NCI-H1417 (cell line): ENCODE results near the gene CBLC.
A peak's percentile ranks its signal among the peaks of the same experiment; 100 is the strongest.
"Not testable (repeated sequence)": the region's sequence is repeated elsewhere in the genome, so short reads cannot be mapped to it uniquely, and the experiment has no call there.

Source experiments
- DNase-seq, 3 experiments: peaks; one replicate each; lab custom pipeline; 2025; lab: John Stamatoyannopoulos, UW

Gene CBLC

GRCh38 chr19:44819246-44819832 lies 41.6 kb downstream of the CBLC start:
- no peak for DNase-seq

- DNase-seq: no peak
These were observed 43.2 kb downstream of the CBLC start for GRCh38 chr19:44820648-44821609.

DNA sequence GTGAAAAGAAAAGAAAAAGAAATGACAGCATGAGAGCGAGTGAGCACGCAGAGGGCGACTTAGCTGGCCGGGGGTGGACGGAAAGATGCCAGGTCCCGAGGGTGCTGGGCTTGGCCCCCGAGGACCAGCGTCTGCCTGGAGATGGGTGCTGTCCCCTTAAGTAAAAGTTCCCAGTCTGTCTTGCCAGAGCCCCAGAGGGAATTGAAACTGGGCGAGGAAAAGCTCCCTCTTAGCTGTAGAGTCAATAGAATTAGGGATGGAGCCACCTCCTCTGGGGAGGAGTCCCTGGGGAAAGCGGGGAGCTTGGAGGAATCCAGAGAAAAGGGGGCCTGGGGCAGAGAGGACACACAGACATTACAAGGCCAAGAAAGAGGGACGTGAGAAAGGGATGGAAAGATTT lies 44.5 kb downstream of the CBLC start:
- DNase-seq: no peak

GRCh38 chr19:44822670-44823372 lies 45.1 kb downstream of the CBLC start:
- peak in 1 of 3 experiments; percentile 27 for DNase-seq

GRCh38 chr19:44823373-44823698 lies 45.6 kb downstream of the CBLC start:
- DNase-seq: peak in 1 of 3 experiments; percentile 27

GRCh38 chr19:44824761-44825160 lies 47.1 kb downstream of the CBLC start:
- DNase-seq: peak in 2 of 3 experiments; percentile 25 to 76

DNA sequence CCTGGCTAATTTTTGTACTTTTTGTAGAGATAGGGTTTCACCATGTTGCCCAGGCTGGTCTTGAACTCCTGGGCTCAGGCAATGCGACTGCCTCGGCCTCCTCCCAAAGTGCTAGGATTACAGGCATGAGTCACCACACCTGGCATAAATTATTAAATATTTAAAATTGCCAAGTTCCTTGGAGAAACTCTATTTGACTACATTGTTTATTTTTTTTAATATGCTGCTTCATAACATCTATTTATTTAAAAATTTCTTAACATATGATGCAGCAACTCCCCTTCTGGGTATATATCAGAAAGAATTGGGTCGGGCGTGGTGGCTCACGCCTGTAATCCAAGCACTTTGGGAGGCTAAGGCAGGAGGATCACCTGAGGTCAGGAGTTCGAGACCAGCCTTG lies 55.2 kb downstream of the CBLC start:
- DNase-seq: not testable (repeated sequence)

GRCh38 chr19:44834399-44834798 lies 56.7 kb downstream of the CBLC start:
- not testable (repeated sequence) for DNase-seq

- no peak for DNase-seq
These were observed 61.6 kb downstream of the CBLC start for GRCh38 chr19:44839276-44839675.

GRCh38 chr19:44840811-44841210 lies 63.1 kb downstream of the CBLC start:
- no peak for DNase-seq

GRCh38 chr19:44841231-44841630 lies 63.5 kb downstream of the CBLC start:
- DNase-seq: no peak

DNA sequence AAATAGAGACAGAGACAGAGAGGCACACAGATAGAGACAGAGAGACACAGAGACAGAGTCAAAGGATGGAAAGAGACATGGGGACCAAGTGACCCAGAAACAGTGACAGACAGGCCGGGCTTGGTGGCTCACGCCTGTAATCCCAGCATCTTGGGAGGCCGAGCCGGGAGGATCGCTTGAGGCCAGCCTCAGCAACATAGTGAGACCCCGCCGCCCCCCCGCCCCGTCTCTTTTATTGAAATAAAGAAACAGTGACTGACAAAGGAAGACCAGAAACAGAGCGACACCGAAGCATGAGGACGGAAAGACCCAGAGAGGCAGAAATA lies 67.6 kb downstream of the CBLC start:
- DNase-seq: no peak

GRCh38 chr19:44845612-44846454 lies 68.1 kb downstream of the CBLC start, which contains the start of gene NECTIN2:
Gene NECTIN2, plus strand, starts transcription at chr19:44846297. Its CDS starts 229 bp downstream, at chr19:44846526.
- DNase-seq: peak; percentile 83 to 95 (median 89)

DNA sequence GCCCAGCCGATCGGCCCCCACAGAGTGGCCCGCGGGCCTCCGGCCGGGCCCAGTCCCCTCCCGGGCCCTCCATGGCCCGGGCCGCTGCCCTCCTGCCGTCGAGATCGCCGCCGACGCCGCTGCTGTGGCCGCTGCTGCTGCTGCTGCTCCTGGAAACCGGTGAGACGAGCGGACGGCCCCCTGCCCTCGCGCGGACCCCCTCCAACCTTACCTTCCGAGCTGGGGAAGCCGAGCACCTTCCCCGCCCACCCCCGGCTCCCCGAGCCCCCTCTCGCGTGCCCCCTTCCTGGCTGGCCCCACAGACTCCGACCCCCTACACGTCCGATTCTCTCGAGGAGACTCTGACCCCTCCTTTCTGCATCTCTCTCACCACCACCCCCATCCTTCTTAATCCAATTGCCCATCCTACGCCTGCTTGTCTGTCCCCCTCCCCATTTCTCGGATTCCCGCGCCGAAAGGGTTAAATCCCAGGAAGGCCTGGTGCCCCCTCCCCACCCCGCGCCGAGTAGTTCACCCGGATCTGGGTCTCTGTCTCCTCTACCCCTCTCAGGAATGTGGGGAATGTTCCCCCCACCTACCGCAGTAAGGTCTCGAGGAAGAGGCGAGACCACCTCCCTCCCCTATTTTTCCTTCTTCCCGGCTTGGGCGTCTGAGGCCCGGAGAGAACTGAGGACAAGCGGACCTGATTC lies 68.9 kb downstream of the CBLC start:
- DNase-seq: peak in 2 of 3 experiments; percentile 13 to 49

DNA sequence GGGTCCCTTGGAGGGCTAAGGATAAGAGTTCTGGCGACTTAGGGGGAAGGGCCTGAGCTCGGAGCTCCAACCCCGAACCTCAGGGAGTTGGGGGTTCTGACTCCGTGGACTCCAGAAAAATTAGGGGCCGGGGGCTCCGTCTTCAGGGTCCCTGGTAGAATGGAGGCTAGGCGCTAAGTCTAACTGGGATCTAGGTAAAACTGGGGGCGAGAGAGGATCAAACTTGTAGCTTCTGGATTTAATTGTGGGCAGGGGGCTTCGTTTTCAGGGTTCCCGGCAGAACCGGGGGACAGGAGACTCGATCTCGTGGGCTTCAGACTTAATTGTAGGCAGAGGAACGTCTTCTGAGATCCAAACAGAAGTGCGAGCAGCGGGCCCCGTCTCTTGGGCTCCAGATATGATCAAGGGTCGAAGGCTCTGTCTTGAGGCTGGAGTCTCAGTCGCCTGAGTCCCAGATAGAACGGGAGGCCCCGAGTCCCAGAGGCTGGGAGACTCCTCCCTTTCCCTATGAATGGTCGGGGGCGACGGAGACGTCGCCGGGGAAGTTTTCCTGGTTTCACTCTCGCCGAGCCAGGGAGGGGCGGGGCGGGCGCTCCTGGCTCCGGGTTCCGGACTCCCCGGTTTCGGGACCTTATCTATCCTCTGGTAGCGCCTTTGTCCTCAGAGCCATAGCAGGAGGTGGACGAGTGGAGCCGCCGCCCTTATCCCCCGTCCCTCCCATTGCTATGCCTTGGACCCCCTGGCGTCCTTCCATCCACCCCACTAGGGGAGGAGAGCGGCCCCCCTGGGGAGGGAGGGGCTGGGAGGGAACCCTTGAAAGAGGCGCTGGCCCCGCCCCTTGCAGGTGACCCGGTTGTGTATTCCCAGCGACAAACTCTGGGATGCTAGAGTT lies 69.7 kb downstream of the CBLC start:
- peak in 2 of 3 experiments; percentile 66 to 71 for DNase-seq

GRCh38 chr19:44848036-44848811 lies 70.5 kb downstream of the CBLC start:
- peak in 2 of 3 experiments; percentile 47 to 65 for DNase-seq

DNA sequence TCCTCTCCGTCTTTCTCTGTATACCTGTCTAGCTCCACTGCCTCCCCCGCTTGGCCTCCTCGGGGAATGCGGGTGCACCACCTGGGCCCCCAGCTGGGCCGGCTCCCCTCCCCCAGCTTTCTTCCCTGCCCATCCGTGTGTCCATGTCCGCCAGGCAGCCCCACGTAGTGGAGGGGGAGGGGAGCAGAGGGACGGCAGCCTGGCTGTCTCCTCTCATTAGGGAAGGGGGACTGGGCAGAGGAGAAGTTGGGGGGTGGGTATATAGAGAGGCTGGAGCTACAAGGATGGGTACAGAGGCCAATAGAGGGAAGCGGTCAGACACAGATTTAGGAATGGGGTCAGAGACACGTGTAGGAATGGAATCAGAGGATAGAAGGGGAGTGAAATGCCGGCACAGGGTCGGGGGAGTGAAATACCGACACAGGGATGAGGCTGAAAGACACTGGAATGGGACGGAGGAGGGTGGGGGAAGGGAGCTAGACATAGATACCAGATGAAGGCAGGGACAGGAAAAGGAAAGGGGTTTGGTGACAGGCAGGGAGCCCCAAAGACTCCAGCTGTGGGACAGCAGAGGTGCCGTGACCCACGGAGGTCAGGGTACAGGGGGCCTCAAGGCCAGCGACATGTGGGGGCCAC lies 71.2 kb downstream of the CBLC start:
- DNase-seq: peak in 2 of 3 experiments; percentile 20 to 31
